ENCODE measurements around the gene CEACAM4. TPM values are rescaled to one million over a fixed set of nuclear protein-coding genes. Genes with fewer than 3 reads are reported as not detected.

Gene CEACAM4
- total RNA-seq, 1 experiment from 2014 or later, result not detected

DNA sequence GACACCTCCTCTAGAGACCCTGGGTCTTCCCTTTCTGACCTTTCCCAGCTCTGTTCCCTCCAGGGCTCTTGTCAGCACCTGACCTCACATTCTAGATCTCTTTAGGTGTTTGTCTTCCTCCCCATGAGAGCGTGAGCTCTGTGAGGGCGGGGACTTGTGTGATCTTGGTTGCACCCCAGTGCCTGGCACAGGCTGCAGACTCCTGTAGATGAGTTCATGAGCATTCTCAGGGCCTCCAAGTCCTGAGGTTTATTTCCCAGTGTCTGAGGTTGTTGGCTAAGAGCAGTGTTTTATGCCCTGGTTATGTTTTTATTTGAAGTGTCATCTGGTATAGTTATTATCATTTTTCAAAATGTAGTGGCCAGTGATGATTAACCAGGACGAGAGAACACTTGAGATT, 596 bp downstream of the CEACAM4 start:
- Histone ChIP-seq H3K27me3 (replicated peaks; ENCODE audit: insufficient read depth, low read depth, low read length, poor library complexity) (peaks cover 15% of the 10 kb centered on the region), H3K36me3 (ENCODE audit: insufficient read depth, low read length, poor library complexity, severe bottlenecking) (no peaks in the 10 kb centered on the region), H3K4me1 (ENCODE audit: insufficient read depth, low read length, poor library complexity, severe bottlenecking) (no peaks in the 10 kb centered on the region), H3K4me3 (ENCODE audit: low read depth, low read length, poor library complexity, severe bottlenecking) (no peak overlapping the region), H3K9me3 (ENCODE audit: low read depth, low read length, poor library complexity, severe bottlenecking) (no peaks in the 10 kb centered on the region), H3K27ac (ENCODE audit: low read depth, low read length, poor library complexity, severe bottlenecking) (no peak overlapping the region)
- no TSS peak for BruUV-seq (replicated peaks)
- TF ChIP-seq, protein P1, sequence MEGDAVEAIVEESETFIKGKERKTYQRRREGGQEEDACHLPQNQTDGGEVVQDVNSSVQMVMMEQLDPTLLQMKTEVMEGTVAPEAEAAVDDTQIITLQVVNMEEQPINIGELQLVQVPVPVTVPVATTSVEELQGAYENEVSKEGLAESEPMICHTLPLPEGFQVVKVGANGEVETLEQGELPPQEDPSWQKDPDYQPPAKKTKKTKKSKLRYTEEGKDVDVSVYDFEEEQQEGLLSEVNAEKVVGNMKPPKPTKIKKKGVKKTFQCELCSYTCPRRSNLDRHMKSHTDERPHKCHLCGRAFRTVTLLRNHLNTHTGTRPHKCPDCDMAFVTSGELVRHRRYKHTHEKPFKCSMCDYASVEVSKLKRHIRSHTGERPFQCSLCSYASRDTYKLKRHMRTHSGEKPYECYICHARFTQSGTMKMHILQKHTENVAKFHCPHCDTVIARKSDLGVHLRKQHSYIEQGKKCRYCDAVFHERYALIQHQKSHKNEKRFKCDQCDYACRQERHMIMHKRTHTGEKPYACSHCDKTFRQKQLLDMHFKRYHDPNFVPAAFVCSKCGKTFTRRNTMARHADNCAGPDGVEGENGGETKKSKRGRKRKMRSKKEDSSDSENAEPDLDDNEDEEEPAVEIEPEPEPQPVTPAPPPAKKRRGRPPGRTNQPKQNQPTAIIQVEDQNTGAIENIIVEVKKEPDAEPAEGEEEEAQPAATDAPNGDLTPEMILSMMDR (conservative IDR thresholded peaks at IDR 0.05; ENCODE audit: low read depth, low read length), result no peak
- no peak for TF ChIP-seq EZH2 (IDR thresholded peaks at IDR 0.05; ENCODE audit: borderline replicate concordance, low read depth, low read length, poor library complexity, severe bottlenecking)
- CTCF ChIA-PET, result no interaction called here
- intact Hi-C loops (cut with micrococcal nuclease; ENCODE audit: unreplicated experiment), result no loop called here
- DNase-seq (ENCODE audit: low spot score), result no peak
- POLR2A ChIA-PET (ENCODE audit: low non-redundant PET), result no interaction called here

DNA sequence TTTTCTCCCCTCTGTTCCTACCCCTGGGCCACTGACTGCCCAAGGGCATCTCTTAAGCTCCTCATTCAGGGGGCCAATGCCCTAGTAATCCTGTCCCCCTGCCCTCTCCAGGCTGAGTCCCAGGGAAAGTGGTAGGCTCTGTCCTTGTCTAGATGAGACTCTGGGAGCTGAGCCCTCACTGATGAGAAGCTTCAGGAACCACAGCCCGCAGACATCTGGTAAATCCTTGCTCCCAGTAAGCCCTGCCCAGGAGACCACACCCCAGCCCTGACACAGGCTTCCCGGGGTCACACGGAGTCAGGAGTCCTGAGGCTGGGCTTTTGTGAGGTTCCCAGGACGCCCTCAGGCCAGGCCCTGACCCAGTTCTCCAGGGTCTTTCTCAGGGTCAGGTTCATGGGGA, 1.9 kb downstream of the CEACAM4 start:
- ChIA-PET CTCF (interaction anchor here (0.6 kb wide), 1 partner anchor 17 kb away, joined by 3 read pairs; no protein-coding TSS in a partner anchor), POLR2A (ENCODE audit: low non-redundant PET) (no interaction called here)
- no TSS peak for BruUV-seq (replicated peaks)
- no peak overlapping the region for H3K4me3 ChIP-seq (ENCODE audit: low read depth, low read length, poor library complexity, severe bottlenecking)
- H3K9me3 ChIP-seq (ENCODE audit: low read depth, low read length, poor library complexity, severe bottlenecking), result no peaks in the 10 kb centered on the region
- no peaks in the 10 kb centered on the region for H3K4me1 ChIP-seq (ENCODE audit: insufficient read depth, low read length, poor library complexity, severe bottlenecking)
- H3K36me3 ChIP-seq (ENCODE audit: insufficient read depth, low read length, poor library complexity, severe bottlenecking), result no peaks in the 10 kb centered on the region
- H3K27ac ChIP-seq (ENCODE audit: low read depth, low read length, poor library complexity, severe bottlenecking), result no peak overlapping the region
- TF ChIP-seq EZH2 (IDR thresholded peaks at IDR 0.05; ENCODE audit: borderline replicate concordance, low read depth, low read length, poor library complexity, severe bottlenecking), result no peak
- TF ChIP-seq, protein P1 (conservative IDR thresholded peaks at IDR 0.05; ENCODE audit: low read depth, low read length), result no peak
- intact Hi-C loops (cut with micrococcal nuclease; ENCODE audit: unreplicated experiment), result no loop called here
- H3K27me3 ChIP-seq (replicated peaks; ENCODE audit: insufficient read depth, low read depth, low read length, poor library complexity), result peaks cover 15% of the 10 kb centered on the region
- DNase-seq (ENCODE audit: low spot score), result no peak

DNA sequence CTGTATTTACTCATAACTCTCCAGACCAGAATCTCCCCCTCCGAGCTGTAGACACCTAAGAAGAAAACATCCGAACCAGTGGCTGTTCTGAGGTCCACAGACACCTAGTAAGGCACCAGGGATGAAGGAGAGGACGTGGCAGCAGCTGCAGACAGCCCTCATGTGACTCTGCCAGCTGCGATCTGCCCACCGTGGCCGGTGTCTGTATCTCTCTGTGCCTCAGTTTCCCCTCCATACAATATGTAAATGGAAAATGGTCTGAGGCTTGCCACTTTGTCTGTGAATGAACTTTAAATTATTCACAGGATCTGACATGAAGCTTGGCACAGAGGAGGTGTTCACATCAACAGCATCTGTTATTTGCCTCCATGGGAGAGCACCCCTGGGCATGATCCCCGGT, 2.4 kb downstream of the CEACAM4 start:
- Histone ChIP-seq H3K4me3 (ENCODE audit: low read depth, low read length, poor library complexity, severe bottlenecking) (no peak overlapping the region), H3K4me1 (ENCODE audit: insufficient read depth, low read length, poor library complexity, severe bottlenecking) (no peaks in the 10 kb centered on the region), H3K27ac (ENCODE audit: low read depth, low read length, poor library complexity, severe bottlenecking) (no peak overlapping the region), H3K27me3 (replicated peaks; ENCODE audit: insufficient read depth, low read depth, low read length, poor library complexity) (peaks cover 12% of the 10 kb centered on the region), H3K9me3 (ENCODE audit: low read depth, low read length, poor library complexity, severe bottlenecking) (no peaks in the 10 kb centered on the region), H3K36me3 (ENCODE audit: insufficient read depth, low read length, poor library complexity, severe bottlenecking) (no peaks in the 10 kb centered on the region)
- CTCF ChIA-PET, result no interaction called here
- DNase-seq (ENCODE audit: low spot score), result no peak
- TF ChIP-seq, protein P1 (conservative IDR thresholded peaks at IDR 0.05; ENCODE audit: low read depth, low read length), result no peak
- no peak for TF ChIP-seq EZH2 (IDR thresholded peaks at IDR 0.05; ENCODE audit: borderline replicate concordance, low read depth, low read length, poor library complexity, severe bottlenecking)
- no TSS peak for BruUV-seq (replicated peaks)
- intact Hi-C loops (cut with micrococcal nuclease; ENCODE audit: unreplicated experiment), result no loop called here
- POLR2A ChIA-PET (ENCODE audit: low non-redundant PET), result no interaction called here
